CD1c-positive myeloid dendritic cell (primary cell): ENCODE results near the gene MSX2.

Source experiments
- DNase-seq: peaks from one replicate; pipeline ENCODE4 v3.0.0-alpha.2; 2016; ENCODE audit errors: extremely low spot score

The MSX2 gene

DNA sequence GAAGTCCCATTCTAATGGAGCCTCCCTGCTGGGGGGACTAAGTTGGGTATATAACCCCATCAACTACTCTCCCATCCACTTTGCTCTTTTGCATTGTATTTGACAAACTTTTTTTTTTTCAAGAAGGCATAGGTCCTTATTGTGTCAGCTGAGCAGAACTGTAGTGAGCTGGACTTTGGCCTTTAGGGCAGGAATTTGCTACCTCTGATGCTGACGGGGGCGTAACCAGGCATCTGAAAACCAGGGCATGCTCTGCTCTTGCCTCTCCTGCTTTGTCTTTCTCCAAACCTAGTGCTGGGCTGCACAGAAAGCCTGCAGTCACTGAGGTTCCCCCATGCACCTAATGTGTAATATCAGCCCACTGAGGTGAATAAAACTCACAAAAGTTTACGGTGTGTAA is 49.0 kb downstream of the MSX2 start:
- DNase-seq: no peak

GRCh38 chr5:174775081-174775480 is 50.7 kb downstream of the MSX2 start:
- DNase-seq: no peak

- DNase-seq: no peak
Measured at GRCh38 chr5:174777111-174777510, 52.7 kb downstream of the MSX2 start.

DNA sequence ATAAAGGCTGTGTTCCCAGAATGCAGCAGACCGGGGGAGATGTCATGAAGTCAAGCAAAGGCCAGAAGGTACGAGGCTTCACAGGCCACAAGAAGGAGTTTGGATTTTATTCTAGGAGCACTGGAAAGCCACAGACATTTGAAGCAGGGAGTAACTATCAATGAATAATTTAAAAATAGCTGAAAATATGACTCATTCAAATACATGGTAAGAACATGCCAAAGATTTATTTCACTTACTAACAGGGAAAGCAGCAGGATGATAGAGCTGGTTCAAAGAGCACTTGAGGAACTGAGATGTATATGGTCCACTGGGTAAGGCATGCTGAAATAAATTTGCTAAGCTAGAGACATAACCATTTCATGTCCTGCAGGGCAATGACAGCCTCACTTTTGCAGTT is 53.2 kb downstream of the MSX2 start:
- DNase-seq: no peak
